KOPT-K1 (cell line): ENCODE measurements around the gene HIVEP3.
A peak's percentile ranks its signal among the peaks of the same experiment; 100 is the strongest.

Source experiments
- H3K27ac ChIP-seq: fragments of 200-600 bp; sonication (generic); 2 replicates; pipeline ENCODE4 v1.5.1; 2016; ENCODE audit warnings: antibody characterized with exemption, mild to moderate bottlenecking, low read depth, low read length; ENCODE audit not compliant: poor library complexity, severe bottlenecking
- H3K36me3 ChIP-seq: fragments of 200-600 bp; sonication (generic); 2 replicates; pipeline ENCODE4 v1.5.1; 2017; ENCODE audit warnings: antibody characterized with exemption, mild to moderate bottlenecking, low read length, moderate library complexity; ENCODE audit not compliant: insufficient read depth
- H3K9me3 ChIP-seq: fragments of 200-600 bp; sonication (generic); 2 replicates; pipeline ENCODE4 v1.5.1; 2017; ENCODE audit warnings: antibody characterized with exemption, low read length, mild to moderate bottlenecking; ENCODE audit not compliant: insufficient read depth, poor library complexity, severe bottlenecking

HIVEP3 gene

GRCh38 chr1:41913014-41913413, 5.7 kb downstream of the HIVEP3 start:
- Histone ChIP-seq H3K9me3 (peaks cover 25% of the 10 kb centered on the region), H3K27ac (peak overlapping the region; percentile 94), H3K36me3 (no peaks in the 10 kb centered on the region)

GRCh38 chr1:41908288-41908895, 10.3 kb downstream of the HIVEP3 start:
- Histone ChIP-seq H3K36me3 (no peaks in the 10 kb centered on the region), H3K9me3 (peaks cover 25% of the 10 kb centered on the region), H3K27ac (peak overlapping the region; percentile 94)

GRCh38 chr1:41907446-41907845, 11.3 kb downstream of the HIVEP3 start:
- H3K36me3 ChIP-seq = no peaks in the 10 kb centered on the region
- H3K27ac ChIP-seq = peak overlapping the region; percentile 94
- peaks cover 25% of the 10 kb centered on the region for H3K9me3 ChIP-seq

GRCh38 chr1:41906943-41907342, 11.8 kb downstream of the HIVEP3 start:
- H3K9me3 ChIP-seq = peaks cover 25% of the 10 kb centered on the region
- peak overlapping the region; percentile 94 for H3K27ac ChIP-seq
- H3K36me3 ChIP-seq = no peaks in the 10 kb centered on the region

- peak overlapping the region; percentile 94 for H3K27ac ChIP-seq
- H3K36me3 ChIP-seq = no peaks in the 10 kb centered on the region
- peaks cover 14% of the 10 kb centered on the region for H3K9me3 ChIP-seq
These were observed 13.5 kb downstream of the HIVEP3 start for GRCh38 chr1:41905093-41905675.

- Histone ChIP-seq H3K9me3 (no peaks in the 10 kb centered on the region), H3K27ac (peak overlapping the region; percentile 94), H3K36me3 (no peaks in the 10 kb centered on the region)
These were observed 16.1 kb downstream of the HIVEP3 start for GRCh38 chr1:41902664-41903063.

- Histone ChIP-seq H3K36me3 (no peaks in the 10 kb centered on the region), H3K9me3 (no peaks in the 10 kb centered on the region), H3K27ac (peak overlapping the region; percentile 94)
These were observed 16.6 kb downstream of the HIVEP3 start for GRCh38 chr1:41902159-41902577.

- Histone ChIP-seq H3K27ac (peak overlapping the region; percentile 94), H3K36me3 (no peaks in the 10 kb centered on the region), H3K9me3 (no peaks in the 10 kb centered on the region)
These were observed 17.2 kb downstream of the HIVEP3 start for GRCh38 chr1:41901551-41901950.

GRCh38 chr1:41900603-41901444, 17.9 kb downstream of the HIVEP3 start:
- no peaks in the 10 kb centered on the region for H3K9me3 ChIP-seq
- H3K27ac ChIP-seq = peak overlapping the region; percentile 94
- H3K36me3 ChIP-seq = no peaks in the 10 kb centered on the region

- H3K36me3 ChIP-seq = no peaks in the 10 kb centered on the region
- H3K9me3 ChIP-seq = no peaks in the 10 kb centered on the region
- H3K27ac ChIP-seq = peak overlapping the region; percentile 94
These were observed 20.5 kb downstream of the HIVEP3 start for GRCh38 chr1:41898191-41898713.

- Histone ChIP-seq H3K36me3 (no peaks in the 10 kb centered on the region), H3K9me3 (no peaks in the 10 kb centered on the region), H3K27ac (peak overlapping the region; percentile 94)
These were observed 23.2 kb downstream of the HIVEP3 start for GRCh38 chr1:41895552-41895951.

GRCh38 chr1:41894808-41895483, 23.8 kb downstream of the HIVEP3 start:
- peak overlapping the region; percentile 94 for H3K27ac ChIP-seq
- no peaks in the 10 kb centered on the region for H3K9me3 ChIP-seq

GRCh38 chr1:41894101-41894807, 24.5 kb downstream of the HIVEP3 start:
- peak overlapping the region; percentile 94 for H3K27ac ChIP-seq
- H3K36me3 ChIP-seq = no peaks in the 10 kb centered on the region
- no peaks in the 10 kb centered on the region for H3K9me3 ChIP-seq

More at GRCh38 chr1:41894808-41895483, 23.8 kb downstream of the HIVEP3 start:
- no peaks in the 10 kb centered on the region for H3K36me3 ChIP-seq

- H3K27ac ChIP-seq = peak overlapping the region; percentile 100
These were observed 26.4 kb downstream of the HIVEP3 start for GRCh38 chr1:41892301-41892781.

More at GRCh38 chr1:41892301-41892781, 26.4 kb downstream of the HIVEP3 start:
- Histone ChIP-seq H3K9me3 (no peaks in the 10 kb centered on the region), H3K36me3 (no peaks in the 10 kb centered on the region)
